ENCODE results near the gene P2RY2. TPM values are rescaled to one million over a fixed set of nuclear protein-coding genes. Genes with fewer than 3 reads are reported as not detected.

P2RY2 gene
- total and polyA plus RNA-seq, 2 of the 8 experiments (the other 6 are each of a cell fraction or from before 2014, with no cell fraction given) = 1.0 to 1.5 TPM

DNA sequence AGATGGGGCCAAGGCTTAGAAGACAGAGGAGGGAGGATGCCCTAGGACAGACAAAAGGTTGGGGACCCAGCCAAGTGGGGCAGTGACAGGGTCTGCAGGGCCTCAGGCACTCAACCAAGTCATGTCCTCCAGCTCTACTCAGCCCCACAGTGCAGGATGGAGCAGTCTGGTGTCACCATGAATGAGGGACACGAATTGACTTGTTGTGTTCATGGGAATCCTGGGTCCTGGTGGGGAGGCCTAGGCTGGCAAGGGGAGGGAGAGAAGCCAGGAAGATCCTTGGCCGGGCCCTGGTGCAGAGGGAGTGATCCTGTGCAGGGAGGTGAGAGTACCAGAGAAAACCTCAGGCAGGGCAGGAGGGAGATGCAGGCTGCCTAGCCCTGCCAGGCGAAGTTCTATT is 66.0 kb downstream of the P2RY2 start:
- Histone ChIP-seq H4K20me1 (replicated peaks in 1 of 2; ENCODE audit: control insufficient read depth in 1 of 2, insufficient read depth in 2 of 2, low read length in 2 of 2) (no peaks in the 10 kb centered on the region), H3K79me1 (ENCODE audit: low read depth, low read length) (no peaks in the 10 kb centered on the region), H3K79me2 (ENCODE audit: control insufficient read depth in 1 of 2, insufficient read depth in 2 of 2, low read length in 2 of 2) (no peaks in the 10 kb centered on the region), H4K91ac (replicated peaks; ENCODE audit: insufficient read length, low read length) (no peak overlapping the region), H3K23ac (ENCODE audit: insufficient read length) (no peak overlapping the region), H4K5ac (ENCODE audit: insufficient read length, low read depth, low read length) (no peak overlapping the region), H3K9me3 (ENCODE audit: insufficient read depth in 2 of 2, low read depth in 1 of 2, low read length in 1 of 2) (no peaks in the 10 kb centered on the region), H3K14ac (ENCODE audit: insufficient read length) (no peak overlapping the region), H3K18ac (ENCODE audit: extremely low read depth, low read length) (no peak overlapping the region), H2BK20ac (ENCODE audit: low read length) (no peak overlapping the region), H3K36me3 (ENCODE audit: control insufficient read depth in 2 of 4, insufficient read depth in 4 of 4, low read length in 3 of 4) (no peaks in the 10 kb centered on the region), H3K56ac (replicated peaks; ENCODE audit: insufficient read length, low read depth, low read length) (no peak overlapping the region), H3K4me1 (replicated peaks in 1 of 4; ENCODE audit: control insufficient read depth in 3 of 4, insufficient read depth in 4 of 4, low read length in 3 of 4) (peaks cover 0 to 3% (median under 1%) of the 10 kb centered on the region in 4 experiments; a peak in 4 of 7 replicates), H3K4me2 (ENCODE audit: insufficient read depth in 1 of 2, low read depth in 2 of 2, low read length in 2 of 2) (no peak overlapping the region), H2BK12ac (ENCODE audit: low read depth, low read length) (no peak overlapping the region), H3K23me2 (ENCODE audit: low read depth, low read length) (no peaks in the 10 kb centered on the region), H4K8ac (ENCODE audit: extremely low read depth, insufficient read depth, low read length) (peak overlapping the region; percentile 9; the same call in 1 of the 2 replicates), H2BK15ac (ENCODE audit: low read length) (no peak overlapping the region), H2BK120ac (replicated peaks; ENCODE audit: low read depth, low read length) (no peak overlapping the region), H2BK5ac (ENCODE audit: low read depth, low read length) (no peak overlapping the region), H3K4ac (replicated peaks; ENCODE audit: insufficient read length, low read depth, low read length) (no peak overlapping the region), H3K27me3 (replicated peaks in 1 of 4; ENCODE audit: control insufficient read depth in 3 of 4, extremely low read depth in 1 of 4, insufficient read depth in 3 of 4, low read length in 3 of 4) (no peaks in the 10 kb centered on the region; a peak in 2 of 7 replicates), H3K27ac (ENCODE audit: low read depth, low read length) (no peak overlapping the region), H2AFZ (ENCODE audit: low read length) (no peak overlapping the region), H3K9ac (replicated peaks in 1 of 4; ENCODE audit: extremely low read depth in 1 of 4, low read depth in 3 of 4, low read length in 3 of 4) (no peak overlapping the region; a peak in 1 of 7 replicates), H3K4me3 (ENCODE audit: extremely low read depth in 1 of 4, insufficient read depth in 2 of 4, low read depth in 3 of 4, low read length in 4 of 4) (no peak overlapping the region), H2AK5ac (ENCODE audit: low read depth, low read length) (no peak overlapping the region)
- POLR2A ChIA-PET (ENCODE audit: partially characterized antibody) = no interaction called here
- CTCF ChIA-PET (ENCODE audit: partially characterized antibody) = interaction anchor here (0.9 to 15.2 kb wide), 10 partner anchors 10 to 99 kb away, joined by 3 to 233 read pairs (median 6); partner anchors contain the start of gene P2RY6
- DNase-seq (ENCODE audit: low read depth in 1 of 2, low spot score in 2 of 2) (no peak), FAIRE-seq (no peak)
- WGBS, 2 experiments (ENCODE audit: extremely low coverage in 1 of 2, insufficient coverage in 1 of 2, insufficient read length in 1 of 2, insufficient replicate concordance in 2 of 2, low coverage in 1 of 2, low lambda C conversion rate in 2 of 2, missing lambda C conversion rate in 1 of 2) = 83% methylated on average over 2 of the region's 3 CpGs; no CpG with 5 or more reads in 1 of the 2 experiments
